ENCODE data around the gene UTRN. TPM values are rescaled to one million over a fixed set of nuclear protein-coding genes. Genes with fewer than 3 reads are reported as not detected.

UTRN gene
- total RNA-seq, 1 experiment from 2014 or later: 79.7 TPM

- Histone ChIP-seq H3K23ac (ENCODE audit: insufficient read length, low read depth, low read length) (no peak overlapping the region), H3K9ac (ENCODE audit: extremely low read depth, insufficient read length, low read length) (no peak overlapping the region), H3K4me1 (ENCODE audit: insufficient read depth, low read length) (peaks cover 9% of the 10 kb centered on the region), H3T11ph (ENCODE audit: low read length) (no peak overlapping the region), H3K23me2 (ENCODE audit: insufficient read length, low read depth, low read length, poor library complexity, severe bottlenecking) (no peaks in the 10 kb centered on the region), H4K20me1 (ENCODE audit: control insufficient read depth, insufficient read depth, insufficient read length) (no peaks in the 10 kb centered on the region), H3K4me2 (ENCODE audit: insufficient read depth, insufficient read length, low read length) (no peak overlapping the region), H2BK12ac (ENCODE audit: insufficient read length, low read depth, low read length) (no peak overlapping the region), H2BK20ac (ENCODE audit: low read depth, low read length, poor library complexity, severe bottlenecking) (no peak overlapping the region), H4K8ac (replicated peaks; ENCODE audit: insufficient read length, low read depth, low read length) (no peak overlapping the region), H3K14ac (ENCODE audit: insufficient read depth, low read length) (no peak overlapping the region), H2BK120ac (ENCODE audit: low read depth, low read length, poor library complexity, severe bottlenecking) (no peak overlapping the region), H3K27ac (ENCODE audit: insufficient read length, low read depth, low read length) (no peak overlapping the region), H3K79me2 (ENCODE audit: insufficient read depth, low read length) (no peaks in the 10 kb centered on the region), H3K4ac (ENCODE audit: low read depth, low read length) (no peak overlapping the region), H3K79me1 (ENCODE audit: insufficient read depth, low read depth, low read length, poor library complexity, severe bottlenecking) (no peaks in the 10 kb centered on the region), H4K5ac (ENCODE audit: insufficient read length, low read depth, low read length) (no peak overlapping the region), H2BK15ac (ENCODE audit: low read depth, low read length) (no peak overlapping the region), H3K27me3 (ENCODE audit: insufficient read depth, low read length) (no peaks in the 10 kb centered on the region), H2AFZ (ENCODE audit: low read length) (no peak overlapping the region), H3K18ac (ENCODE audit: insufficient read length, low read depth, low read length) (no peak overlapping the region), H3K56ac (ENCODE audit: insufficient read length, low read depth, low read length) (no peak overlapping the region), H4K91ac (ENCODE audit: insufficient read length, low read depth, low read length) (no peak overlapping the region), H2AK5ac (ENCODE audit: insufficient read length, low read length) (no peak overlapping the region), H3K9me3 (ENCODE audit: control insufficient read depth, low read depth, low read length) (no peaks in the 10 kb centered on the region), H2BK5ac (ENCODE audit: insufficient read length, low read length) (no peak overlapping the region)
- no peak overlapping the region for H3K4me3 Mint-ChIP-seq
- no peaks in the 10 kb centered on the region for H3K27me3 Mint-ChIP-seq (ENCODE audit: low read depth)
- no peak overlapping the region for H3K27ac Mint-ChIP-seq
- peaks cover 7% of the 10 kb centered on the region in 2 experiments for H3K9me3 Mint-ChIP-seq
- peaks cover 0 to 21% (median 2%) of the 10 kb centered on the region in 3 experiments; a peak in 5 of 7 replicates for H3K36me3 Mint-ChIP-seq (ENCODE audit: insufficient read depth in 1 of 3, low read depth in 3 of 3)
- DNase-seq: no peak
- WGBS (ENCODE audit: extremely low coverage, insufficient read length, low lambda C conversion rate): no CpG with 5 or more reads among the region's 10 CpGs
- TF ChIP-seq CTCF (conservative IDR thresholded peaks at IDR 0.05): no peak
- H3K4me1 Mint-ChIP-seq: peaks cover 30 to 33% of the 10 kb centered on the region in 2 experiments
These were observed 22.4 kb upstream of the UTRN start for GRCh38 chr6:144262470-144263369.
